Astrocyte of the spinal cord (primary cell): ENCODE data around the gene GALR2.

Source experiments
- DNase-seq: peaks from one replicate; pipeline ENCODE4 v3.0.0; 2011; ENCODE audit warnings: low read depth, low spot score
- H3K4me3 ChIP-seq: 2 replicates; pipeline ENCODE4 v1.5.1; 2011; ENCODE audit warnings: low read depth, mild to moderate bottlenecking, low read length, moderate library complexity
- in situ Hi-C: cut with HindIII; loops from 2 replicates; pipeline ENCODE4 v1.10.0; 2017; ENCODE audit warnings: low sequenced_read_pairs
- TF ChIP-seq, protein P1 (sequence below): IDR thresholded peaks from 2 replicates; pipeline ENCODE4 v1.5.1; 2012; ENCODE audit warnings: low read depth, mild to moderate bottlenecking, low read length, inconsistent platforms

The GALR2 gene

DNA sequence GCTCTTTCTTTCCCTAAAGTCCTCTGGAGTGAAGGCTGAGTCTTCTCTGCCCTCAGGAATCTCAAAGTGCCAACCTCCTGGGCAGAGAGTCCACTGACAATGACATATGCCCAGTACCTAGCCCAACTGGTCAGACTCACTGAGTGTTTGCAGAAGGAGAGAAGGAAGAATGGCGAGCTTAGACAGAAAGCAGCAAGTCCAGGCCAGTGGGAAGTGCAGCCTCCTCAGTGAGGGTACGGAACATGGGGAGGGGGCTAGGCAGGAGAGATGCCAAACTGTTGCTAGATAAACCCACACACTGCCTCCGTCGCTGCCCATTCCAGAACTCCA, 28.3 kb downstream of the GALR2 start:
- H3K4me3 ChIP-seq, result peak overlapping the region; percentile 92
- TF ChIP-seq, protein P1, sequence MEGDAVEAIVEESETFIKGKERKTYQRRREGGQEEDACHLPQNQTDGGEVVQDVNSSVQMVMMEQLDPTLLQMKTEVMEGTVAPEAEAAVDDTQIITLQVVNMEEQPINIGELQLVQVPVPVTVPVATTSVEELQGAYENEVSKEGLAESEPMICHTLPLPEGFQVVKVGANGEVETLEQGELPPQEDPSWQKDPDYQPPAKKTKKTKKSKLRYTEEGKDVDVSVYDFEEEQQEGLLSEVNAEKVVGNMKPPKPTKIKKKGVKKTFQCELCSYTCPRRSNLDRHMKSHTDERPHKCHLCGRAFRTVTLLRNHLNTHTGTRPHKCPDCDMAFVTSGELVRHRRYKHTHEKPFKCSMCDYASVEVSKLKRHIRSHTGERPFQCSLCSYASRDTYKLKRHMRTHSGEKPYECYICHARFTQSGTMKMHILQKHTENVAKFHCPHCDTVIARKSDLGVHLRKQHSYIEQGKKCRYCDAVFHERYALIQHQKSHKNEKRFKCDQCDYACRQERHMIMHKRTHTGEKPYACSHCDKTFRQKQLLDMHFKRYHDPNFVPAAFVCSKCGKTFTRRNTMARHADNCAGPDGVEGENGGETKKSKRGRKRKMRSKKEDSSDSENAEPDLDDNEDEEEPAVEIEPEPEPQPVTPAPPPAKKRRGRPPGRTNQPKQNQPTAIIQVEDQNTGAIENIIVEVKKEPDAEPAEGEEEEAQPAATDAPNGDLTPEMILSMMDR, result no peak
- DNase-seq, result no peak
- in situ Hi-C loops, result no loop called here

- in situ Hi-C loops, result no loop called here
- peak within 1 kb of the TSS; percentile 92 for H3K4me3 ChIP-seq
These were observed 28.9 kb downstream of the GALR2 start, which contains the start of gene EXOC7 for GRCh38 chr17:76103274-76104139. EXOC7 (minus strand) TSS chr17:76103787; CDS start chr17:76103692, 95 bp downstream.

GRCh38 chr17:76104140-76104895, 29.7 kb downstream of the GALR2 start:
- TF ChIP-seq, protein P1, result no peak
- DNase-seq, result no peak
- H3K4me3 ChIP-seq, result peak overlapping the region; percentile 92
- in situ Hi-C loops, result no loop called here

More at GRCh38 chr17:76103274-76104139, 28.9 kb downstream of the GALR2 start, which contains the start of gene EXOC7:
- TF ChIP-seq, protein P1, result no peak
- peak; percentile 92 for DNase-seq

DNA sequence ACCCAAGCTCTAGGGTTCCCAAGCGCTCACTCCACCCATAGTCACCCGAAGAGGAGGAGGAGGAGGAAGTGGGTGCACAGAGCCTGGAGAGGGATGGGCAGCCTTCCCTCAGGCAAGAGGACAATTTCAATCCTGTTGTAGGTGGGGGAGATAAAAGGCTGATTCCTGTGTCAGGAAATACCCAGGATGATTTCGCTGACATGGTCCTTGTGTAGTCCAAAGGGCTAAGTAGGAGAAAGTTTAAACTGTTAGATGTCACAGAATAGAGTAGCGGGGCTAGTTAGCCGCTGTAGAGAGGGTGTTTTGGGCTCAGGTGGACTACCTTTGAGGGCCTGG, 30.3 kb downstream of the GALR2 start:
- H3K4me3 ChIP-seq, result no peak overlapping the region
- TF ChIP-seq, protein P1, result no peak
- no peak for DNase-seq
- in situ Hi-C loops, result no loop called here

DNA sequence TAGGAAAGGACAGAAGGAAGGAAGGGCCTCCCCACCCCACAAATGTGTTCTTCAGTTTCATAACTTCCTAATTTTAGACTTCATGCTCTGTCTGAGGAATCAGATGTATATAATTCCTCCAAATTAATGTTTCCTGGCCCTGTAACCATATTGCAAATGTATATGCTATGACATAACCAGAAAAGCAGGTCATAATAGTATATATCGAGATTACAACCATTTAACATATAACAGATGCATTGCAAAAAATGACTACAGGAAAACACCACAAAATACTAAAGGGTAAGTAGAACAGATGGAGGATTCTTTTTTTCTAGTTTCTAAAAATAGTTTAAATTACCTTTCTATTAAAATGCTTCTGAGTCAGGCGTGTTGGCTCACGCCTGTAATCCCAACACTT, 32.1 kb downstream of the GALR2 start:
- no peak overlapping the region for H3K4me3 ChIP-seq
- DNase-seq, result no peak
- in situ Hi-C loops, result no loop called here
- TF ChIP-seq, protein P1, result no peak

DNA sequence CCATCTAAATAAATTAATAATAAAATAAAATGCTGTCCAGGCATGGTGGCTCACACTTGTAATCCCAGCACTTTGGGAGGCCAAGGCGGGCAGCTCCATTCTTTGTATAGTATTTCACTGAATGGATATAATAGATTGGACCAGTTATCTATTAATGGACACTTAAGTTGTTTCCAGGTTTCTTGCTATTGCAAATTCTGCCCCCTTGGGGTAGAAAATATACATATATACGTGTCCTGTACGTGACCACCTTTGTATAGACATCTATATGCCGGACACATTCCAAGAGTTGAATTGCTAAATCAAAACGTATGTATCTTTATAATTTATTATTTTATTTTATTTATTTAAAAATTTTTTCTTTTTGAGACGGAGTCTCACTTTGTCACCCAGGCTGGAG, 32.9 kb downstream of the GALR2 start:
- TF ChIP-seq, protein P1, result peak; percentile 29
- in situ Hi-C loops, result no loop called here
- DNase-seq, result no peak
- H3K4me3 ChIP-seq, result no peak overlapping the region
